ENCODE data around the gene USH1C. TPM values are rescaled to one million over a fixed set of nuclear protein-coding genes. Genes with fewer than 3 reads are reported as not detected.

USH1C gene
- polyA plus RNA-seq, 3 donors = not detected

DNA sequence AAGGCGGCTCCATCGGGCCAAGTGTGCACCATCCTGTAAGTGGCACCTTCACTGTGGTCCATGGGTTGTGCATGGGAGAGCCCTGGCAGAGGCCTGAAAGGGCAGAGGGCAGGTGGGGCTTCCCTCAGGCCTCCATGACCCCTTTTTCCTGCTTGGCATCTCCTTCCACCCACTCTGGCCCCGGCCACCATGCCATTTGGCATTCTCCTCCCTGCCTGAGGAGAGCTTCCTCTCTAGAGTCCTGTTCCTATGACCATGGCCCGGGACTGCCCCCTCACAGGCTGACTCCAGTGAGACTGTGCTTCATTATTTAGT is 7.8 kb upstream of the USH1C start:
- H3K4me1 Mint-ChIP-seq = no peaks in the 10 kb centered on the region
- Histone ChIP-seq H3K27ac (ENCODE audit: low read depth in 1 of 2, low read length in 2 of 2) (no peak overlapping the region), H3K9ac (ENCODE audit: insufficient read depth, low read length, poor library complexity, severe bottlenecking) (no peak overlapping the region), H3K4me2 (replicated peaks; ENCODE audit: extremely low read depth, low read length, poor library complexity, severe bottlenecking) (no peak overlapping the region), H3K4me1 (ENCODE audit: control insufficient read depth in 1 of 2, insufficient read depth in 2 of 2, low read length in 2 of 2) (no peaks in the 10 kb centered on the region), H3K36me3 (replicated peaks in 1 of 2; ENCODE audit: control insufficient read depth in 1 of 2, insufficient read depth in 2 of 2, low read length in 2 of 2) (no peaks in the 10 kb centered on the region), H2AFZ (ENCODE audit: insufficient read depth, low read depth, low read length, poor library complexity, severe bottlenecking) (no peak overlapping the region), H3K79me2 (ENCODE audit: insufficient read depth, low read length) (no peaks in the 10 kb centered on the region), H3K9me3 (replicated peaks in 1 of 2; ENCODE audit: control insufficient read depth in 1 of 2, insufficient read depth in 1 of 2, low read length in 2 of 2) (no peaks in the 10 kb centered on the region), H3K4me3 (replicated peaks in 1 of 3; ENCODE audit: low read depth in 2 of 3, low read length in 3 of 3) (no peak overlapping the region), H4K20me1 (ENCODE audit: insufficient read depth, low read length) (no peaks in the 10 kb centered on the region), H3K27me3 (ENCODE audit: control insufficient read depth in 2 of 2, insufficient read depth in 2 of 2, low read length in 2 of 2) (no peaks in the 10 kb centered on the region)
- DNase-seq = no peak
- TF ChIP-seq, protein P1, sequence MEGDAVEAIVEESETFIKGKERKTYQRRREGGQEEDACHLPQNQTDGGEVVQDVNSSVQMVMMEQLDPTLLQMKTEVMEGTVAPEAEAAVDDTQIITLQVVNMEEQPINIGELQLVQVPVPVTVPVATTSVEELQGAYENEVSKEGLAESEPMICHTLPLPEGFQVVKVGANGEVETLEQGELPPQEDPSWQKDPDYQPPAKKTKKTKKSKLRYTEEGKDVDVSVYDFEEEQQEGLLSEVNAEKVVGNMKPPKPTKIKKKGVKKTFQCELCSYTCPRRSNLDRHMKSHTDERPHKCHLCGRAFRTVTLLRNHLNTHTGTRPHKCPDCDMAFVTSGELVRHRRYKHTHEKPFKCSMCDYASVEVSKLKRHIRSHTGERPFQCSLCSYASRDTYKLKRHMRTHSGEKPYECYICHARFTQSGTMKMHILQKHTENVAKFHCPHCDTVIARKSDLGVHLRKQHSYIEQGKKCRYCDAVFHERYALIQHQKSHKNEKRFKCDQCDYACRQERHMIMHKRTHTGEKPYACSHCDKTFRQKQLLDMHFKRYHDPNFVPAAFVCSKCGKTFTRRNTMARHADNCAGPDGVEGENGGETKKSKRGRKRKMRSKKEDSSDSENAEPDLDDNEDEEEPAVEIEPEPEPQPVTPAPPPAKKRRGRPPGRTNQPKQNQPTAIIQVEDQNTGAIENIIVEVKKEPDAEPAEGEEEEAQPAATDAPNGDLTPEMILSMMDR (IDR thresholded peaks at IDR 0.05) = no peak
- peaks cover 14 to 19% (median 15%) of the 10 kb centered on the region in 3 donors for H3K27me3 Mint-ChIP-seq (ENCODE audit: low read depth in 3 of 3)
- WGBS (ENCODE audit: insufficient coverage) = 100% methylated on average over 2 of the region's 4 CpGs
- H3K9me3 Mint-ChIP-seq = peaks cover 0 to 2% (median 0%) of the 10 kb centered on the region in 7 donors
- no peak overlapping the region for H3K27ac Mint-ChIP-seq
- intact Hi-C loops (cut with micrococcal nuclease) = no loop called here
- H3K36me3 Mint-ChIP-seq = no peaks in the 10 kb centered on the region
- H3K4me3 Mint-ChIP-seq = no peak overlapping the region

DNA sequence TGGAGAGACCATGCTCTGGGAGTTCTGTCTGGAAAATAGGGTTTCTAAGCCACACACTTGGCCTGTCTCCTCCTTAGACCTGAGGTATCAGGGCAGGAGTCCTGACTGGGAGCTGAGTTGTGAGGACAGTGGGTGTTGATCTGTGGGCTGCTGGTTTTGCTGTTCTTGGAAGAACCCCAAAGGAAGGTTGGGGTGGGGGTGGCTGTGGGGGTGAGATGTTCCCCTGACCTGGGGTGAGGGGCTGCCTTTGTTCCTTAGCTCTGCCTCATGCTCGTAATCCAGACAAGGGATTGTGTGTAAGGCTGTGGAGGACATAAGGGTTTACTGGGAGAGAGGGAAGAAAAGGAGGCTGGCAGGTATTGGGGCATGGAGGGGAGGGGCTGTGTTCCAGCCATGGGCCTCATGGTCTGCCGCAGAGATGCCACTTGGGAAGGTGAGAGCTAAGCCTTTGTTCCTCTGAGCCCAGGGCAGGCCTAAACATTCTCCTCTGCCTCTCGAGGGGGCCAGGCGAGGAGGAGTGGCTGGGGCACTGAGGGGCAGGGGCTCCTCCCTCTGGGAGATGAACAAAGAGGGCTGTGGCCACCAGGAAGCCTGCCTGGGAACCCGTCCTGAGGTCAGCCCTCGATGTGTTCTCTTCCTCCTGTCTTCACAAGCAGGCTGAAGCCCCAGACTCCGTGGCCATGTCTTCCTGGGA is 7.3 kb upstream of the USH1C start:
- no peak overlapping the region for H3K9ac ChIP-seq (ENCODE audit: insufficient read depth, low read length, poor library complexity, severe bottlenecking)
- H3K4me3 Mint-ChIP-seq = no peak overlapping the region
- peak overlapping the region in 1 of 7 donors; percentile 0 for H3K27ac Mint-ChIP-seq
- TF ChIP-seq, protein P1 (IDR thresholded peaks at IDR 0.05) = no peak
- no peaks in the 10 kb centered on the region for H3K36me3 ChIP-seq (replicated peaks in 1 of 2; ENCODE audit: control insufficient read depth in 1 of 2, insufficient read depth in 2 of 2, low read length in 2 of 2)
- no peak for DNase-seq
- H4K20me1 ChIP-seq (ENCODE audit: insufficient read depth, low read length) = no peaks in the 10 kb centered on the region
- H3K79me2 ChIP-seq (ENCODE audit: insufficient read depth, low read length) = no peaks in the 10 kb centered on the region
- H3K27ac ChIP-seq (ENCODE audit: low read depth in 1 of 2, low read length in 2 of 2) = no peak overlapping the region
- H2AFZ ChIP-seq (ENCODE audit: insufficient read depth, low read depth, low read length, poor library complexity, severe bottlenecking) = no peak overlapping the region
- no peak overlapping the region for H3K4me2 ChIP-seq (replicated peaks; ENCODE audit: extremely low read depth, low read length, poor library complexity, severe bottlenecking)
- H3K9me3 Mint-ChIP-seq = peaks cover 0 to 2% (median 0%) of the 10 kb centered on the region in 7 donors
- H3K4me1 ChIP-seq (ENCODE audit: control insufficient read depth in 1 of 2, insufficient read depth in 2 of 2, low read length in 2 of 2) = no peaks in the 10 kb centered on the region
- no peak overlapping the region for H3K4me3 ChIP-seq (replicated peaks in 1 of 3; ENCODE audit: low read depth in 2 of 3, low read length in 3 of 3)
- H3K27me3 Mint-ChIP-seq (ENCODE audit: low read depth in 3 of 3) = peaks cover 16 to 24% (median 18%) of the 10 kb centered on the region in 3 donors
- H3K4me1 Mint-ChIP-seq = no peaks in the 10 kb centered on the region
- intact Hi-C loops (cut with micrococcal nuclease) = no loop called here
- H3K9me3 ChIP-seq (replicated peaks in 1 of 2; ENCODE audit: control insufficient read depth in 1 of 2, insufficient read depth in 1 of 2, low read length in 2 of 2) = no peaks in the 10 kb centered on the region
- no peaks in the 10 kb centered on the region for H3K36me3 Mint-ChIP-seq
- peaks cover 0 to 1% of the 10 kb centered on the region in 2 donors for H3K27me3 ChIP-seq (ENCODE audit: control insufficient read depth in 2 of 2, insufficient read depth in 2 of 2, low read length in 2 of 2)
- 71% methylated on average over 7 of the region's 7 CpGs for WGBS (ENCODE audit: insufficient coverage)

Measured in CD14-positive monocyte (primary cell).